H9 (cell line): ENCODE measurements around the gene PPFIBP1. TPM values are rescaled to one million over a fixed set of nuclear protein-coding genes. Genes with fewer than 3 reads are reported as not detected.

ENCODE experiments used
- DNase-seq: peaks from one replicate; pipeline ENCODE4 v3.0.0-alpha.2; 2017
- H2AFZ ChIP-seq: one replicate; pipeline ENCODE4 v1.6.1; 2013; ENCODE audit warnings: mild to moderate bottlenecking, low read length, control low read depth, moderate library complexity
- H2AK5ac ChIP-seq: 2 replicates; pipeline ENCODE4 v1.6.1; 2013; ENCODE audit warnings: low read length, control low read depth, mixed read lengths; ENCODE audit not compliant: insufficient read length
- H2BK120ac ChIP-seq: one replicate; pipeline ENCODE4 v1.6.1; 2013; ENCODE audit warnings: low read depth, mild to moderate bottlenecking, low read length, control low read depth, inconsistent platforms; ENCODE audit not compliant: poor library complexity, severe bottlenecking
- H2BK12ac ChIP-seq: 2 replicates; pipeline ENCODE4 v1.6.1; 2013; ENCODE audit warnings: low read length, control low read depth, mixed read lengths, low read depth; ENCODE audit not compliant: insufficient read length
- H2BK15ac ChIP-seq: 2 replicates; pipeline ENCODE4 v1.6.1; 2013; ENCODE audit warnings: low read depth, low read length, control low read depth
- H2BK20ac ChIP-seq: one replicate; pipeline ENCODE4 v1.6.1; 2013; ENCODE audit warnings: low read depth, mild to moderate bottlenecking, low read length, control low read depth, inconsistent platforms; ENCODE audit not compliant: poor library complexity, severe bottlenecking
- H2BK5ac ChIP-seq: 2 replicates; pipeline ENCODE4 v1.6.1; 2013; ENCODE audit warnings: low read length, control low read depth, mixed read lengths; ENCODE audit not compliant: insufficient read length
- H3K14ac ChIP-seq: 2 replicates; pipeline ENCODE4 v1.6.1; 2013; ENCODE audit warnings: low read length, control low read depth; ENCODE audit not compliant: insufficient read depth
- H3K18ac ChIP-seq: 2 replicates; pipeline ENCODE4 v1.6.1; 2013; ENCODE audit warnings: low read depth, mild to moderate bottlenecking, mixed read lengths, low read length, control low read depth; ENCODE audit not compliant: insufficient read length
- H3K23ac ChIP-seq: 2 replicates; pipeline ENCODE4 v1.6.1; 2013; ENCODE audit warnings: low read length, control low read depth, mixed read lengths, low read depth; ENCODE audit not compliant: insufficient read length
- H3K23me2 ChIP-seq: 2 replicates; pipeline ENCODE4 v1.6.1; 2013; ENCODE audit warnings: low read depth, mild to moderate bottlenecking, mixed read lengths, low read length, control low read depth; ENCODE audit not compliant: insufficient read length, poor library complexity, severe bottlenecking
- H3K27ac ChIP-seq: 2 replicates; pipeline ENCODE4 v1.5.1; 2013; ENCODE audit warnings: low read length, control low read depth, mixed read lengths, low read depth; ENCODE audit not compliant: insufficient read length
- H3K27me3 ChIP-seq: 2 replicates; pipeline ENCODE4 v1.6.1; 2013; ENCODE audit warnings: low read length, control low read depth, inconsistent platforms; ENCODE audit not compliant: insufficient read depth
- H3K4ac ChIP-seq: 2 replicates; pipeline ENCODE4 v1.6.1; 2013; ENCODE audit warnings: low read depth, mild to moderate bottlenecking, control low read depth, inconsistent platforms, low read length, moderate library complexity
- H3K4me1 ChIP-seq: 2 replicates; pipeline ENCODE4 v1.6.1; 2013; ENCODE audit warnings: low read length, control low read depth, inconsistent platforms; ENCODE audit not compliant: insufficient read depth
- H3K4me2 ChIP-seq: 2 replicates; pipeline ENCODE4 v1.6.1; 2013; ENCODE audit warnings: low read length, control low read depth, mixed read lengths; ENCODE audit not compliant: insufficient read length, insufficient read depth
- H3K56ac ChIP-seq: 2 replicates; pipeline ENCODE4 v1.6.1; 2013; ENCODE audit warnings: low read depth, mild to moderate bottlenecking, mixed read lengths, low read length, control low read depth; ENCODE audit not compliant: insufficient read length
- H3K79me1 ChIP-seq: 2 replicates; pipeline ENCODE4 v1.6.1; 2013; ENCODE audit warnings: low read depth, mild to moderate bottlenecking, moderate library complexity, low read length, control low read depth, inconsistent platforms; ENCODE audit not compliant: insufficient read depth, poor library complexity, severe bottlenecking
- H3K79me2 ChIP-seq: 2 replicates; pipeline ENCODE4 v1.6.1; 2013; ENCODE audit warnings: low read length, control low read depth, inconsistent platforms; ENCODE audit not compliant: insufficient read depth
- H3K9ac ChIP-seq: 2 replicates; pipeline ENCODE4 v1.6.1; 2013; ENCODE audit warnings: low read length, control low read depth, mixed read lengths; ENCODE audit not compliant: insufficient read length; ENCODE audit errors: extremely low read depth
- H3K9me3 ChIP-seq: one replicate; pipeline ENCODE4 v1.6.1; 2013; ENCODE audit warnings: low read depth, low read length, inconsistent platforms; ENCODE audit not compliant: control insufficient read depth
- H3T11ph ChIP-seq: one replicate; pipeline ENCODE4 v1.6.1; 2013; ENCODE audit warnings: mild to moderate bottlenecking, low read length, control low read depth, inconsistent platforms
- H4K20me1 ChIP-seq: one replicate; pipeline ENCODE4 v1.6.1; 2013; ENCODE audit not compliant: control insufficient read depth, insufficient read length, insufficient read depth
- H4K5ac ChIP-seq: 2 replicates; pipeline ENCODE4 v1.6.1; 2013; ENCODE audit warnings: low read depth, mild to moderate bottlenecking, mixed read lengths, low read length, control low read depth; ENCODE audit not compliant: insufficient read length
- H4K8ac ChIP-seq: replicated peaks from 2 replicates; pipeline ENCODE4 v1.6.1; 2013; ENCODE audit warnings: low read length, control low read depth, mixed read lengths, low read depth; ENCODE audit not compliant: insufficient read length
- H4K91ac ChIP-seq: 2 replicates; pipeline ENCODE4 v1.6.1; 2013; ENCODE audit warnings: low read depth, mild to moderate bottlenecking, moderate library complexity, mixed read lengths, low read length, control low read depth; ENCODE audit not compliant: insufficient read length
- H3K27ac Mint-ChIP-seq, 3 experiments: 2 replicates in 2 of 3; 3 replicates in 1 of 3; pipeline ENCODE4 v1.8.0; 2020 to 2021; ENCODE audit warnings: mixed read lengths in 3 of 3, mild to moderate bottlenecking in 1 of 3, moderate library complexity in 1 of 3
- H3K27me3 Mint-ChIP-seq: 2 replicates; pipeline ENCODE4 v1.8.0; 2021; ENCODE audit warnings: low read depth, mild to moderate bottlenecking, moderate library complexity, mixed read lengths
- H3K36me3 Mint-ChIP-seq, 3 experiments: 2 replicates in 2 of 3; 3 replicates in 1 of 3; pipeline ENCODE4 v1.8.0; 2020 to 2021; ENCODE audit warnings: low read depth in 3 of 3, mixed read lengths in 3 of 3; ENCODE audit not compliant: insufficient read depth in 1 of 3
- H3K4me1 Mint-ChIP-seq, 2 experiments: 2 replicates each; pipeline ENCODE4 v1.8.0; 2020; ENCODE audit warnings: mixed read lengths in 2 of 2
- H3K4me3 Mint-ChIP-seq, 2 experiments: 2 replicates in 1 of 2; 3 replicates in 1 of 2; pipeline ENCODE4 v1.8.0; 2020 to 2021; ENCODE audit warnings: mild to moderate bottlenecking in 2 of 2, mixed read lengths in 2 of 2, moderate library complexity in 1 of 2
- H3K9me3 Mint-ChIP-seq, 2 experiments: 2 replicates in 1 of 2; 3 replicates in 1 of 2; pipeline ENCODE4 v1.8.0; 2020; ENCODE audit warnings: mild to moderate bottlenecking in 2 of 2, mixed read lengths in 2 of 2, moderate library complexity in 1 of 2
- CTCF ChIP-seq: fragments of 200-600 bp; sonication (generic); conservative IDR thresholded peaks from 3 replicates; pipeline ENCODE4 v1.8.0; 2021; ENCODE audit warnings: antibody characterized with exemption, mild to moderate bottlenecking
- WGBS: extraction: QIAGEN DNeasy Blood & Tissue Kit; methylation state at CpG from one replicate; pipeline ENCODE4 v1.1.7; 2013; ENCODE audit warnings: missing lambda C conversion rate, low lambda C conversion rate, mixed read lengths; ENCODE audit not compliant: insufficient read length; ENCODE audit errors: extremely low coverage; 5-methylcytosine and 5-hydroxymethylcytosine counted together
- total RNA-seq: library from RNA; stranded (reverse); gene quantifications from 2 replicates; pipeline ENCODE4 v1.2.1, GENCODE V29; 2021

PPFIBP1 gene
- total RNA-seq, 1 experiment from 2014 or later, result 29.2 TPM

- H3K79me1 ChIP-seq, result peaks cover 3% of the 10 kb centered on the region
- no peak overlapping the region for H4K91ac ChIP-seq
- H4K20me1 ChIP-seq, result no peaks in the 10 kb centered on the region
- H2AFZ ChIP-seq, result no peak overlapping the region
- H3K27ac Mint-ChIP-seq, result no peak overlapping the region
- H3K27me3 Mint-ChIP-seq, result no peaks in the 10 kb centered on the region
- H2BK15ac ChIP-seq, result no peak overlapping the region
- H3K27ac ChIP-seq, result no peak overlapping the region
- no peak overlapping the region for H3K4me2 ChIP-seq
- H3K79me2 ChIP-seq, result no peaks in the 10 kb centered on the region
- H3K14ac ChIP-seq, result no peak overlapping the region
- H2BK20ac ChIP-seq, result no peak overlapping the region
- no peak overlapping the region for H2BK12ac ChIP-seq
- no peaks in the 10 kb centered on the region for H3K9me3 ChIP-seq
- H3K9ac ChIP-seq, result no peak overlapping the region
- H3K4me1 Mint-ChIP-seq, result peaks cover 6 to 17% of the 10 kb centered on the region in 2 experiments
- no CpG with 5 or more reads among the region's 3 CpGs for WGBS
- H2BK120ac ChIP-seq, result no peak overlapping the region
- no peak overlapping the region for H2AK5ac ChIP-seq
- peaks cover 0 to 8% (median 6%) of the 10 kb centered on the region in 3 experiments; a peak in 4 of 7 replicates for H3K36me3 Mint-ChIP-seq
- TF ChIP-seq CTCF, result no peak
- no peaks in the 10 kb centered on the region for H3K27me3 ChIP-seq
- H3K4ac ChIP-seq, result no peak overlapping the region
- H3K18ac ChIP-seq, result no peak overlapping the region
- H3K56ac ChIP-seq, result no peak overlapping the region
- H4K5ac ChIP-seq, result no peak overlapping the region
- no peak for DNase-seq
- H3K4me3 Mint-ChIP-seq, result no peak overlapping the region
- no peaks in the 10 kb centered on the region for H3K4me1 ChIP-seq
- peaks cover 0 to 3% of the 10 kb centered on the region in 2 experiments; a peak in 2 of 5 replicates for H3K9me3 Mint-ChIP-seq
- H4K8ac ChIP-seq, result no peak overlapping the region
- no peak overlapping the region for H2BK5ac ChIP-seq
- H3K23me2 ChIP-seq, result no peaks in the 10 kb centered on the region
- H3K23ac ChIP-seq, result no peak overlapping the region
- no peak overlapping the region for H3T11ph ChIP-seq
These were observed 90.4 kb downstream of the PPFIBP1 start for GRCh38 chr12:27614386-27614785.
